Right kidney (tissue), 1 donor: ENCODE data around the gene AP2M1.

Experiments used
- DNase-seq: peaks from one replicate; pipeline ENCODE4 v3.0.0-alpha.2; 2016

The AP2M1 gene

DNA sequence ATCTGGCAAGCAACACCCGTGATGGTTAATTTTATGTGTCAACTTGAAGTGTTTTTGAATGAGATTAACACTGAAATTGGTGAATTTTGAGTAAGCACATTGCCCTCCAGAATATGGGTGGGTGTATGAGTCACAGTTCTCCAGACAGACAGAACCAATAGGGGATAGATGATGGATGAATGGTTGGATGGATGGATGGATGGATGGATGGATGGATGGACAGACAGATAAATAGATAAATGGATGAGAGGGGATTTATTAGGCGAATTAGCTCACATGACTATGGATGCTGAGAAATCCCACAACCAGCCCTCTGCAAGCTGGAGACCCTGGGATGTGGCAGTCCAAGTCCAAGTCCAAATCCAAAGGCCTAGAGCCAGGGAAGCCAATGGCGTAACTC lies 49.3 kb downstream of the AP2M1 start:
- no peak for DNase-seq

DNA sequence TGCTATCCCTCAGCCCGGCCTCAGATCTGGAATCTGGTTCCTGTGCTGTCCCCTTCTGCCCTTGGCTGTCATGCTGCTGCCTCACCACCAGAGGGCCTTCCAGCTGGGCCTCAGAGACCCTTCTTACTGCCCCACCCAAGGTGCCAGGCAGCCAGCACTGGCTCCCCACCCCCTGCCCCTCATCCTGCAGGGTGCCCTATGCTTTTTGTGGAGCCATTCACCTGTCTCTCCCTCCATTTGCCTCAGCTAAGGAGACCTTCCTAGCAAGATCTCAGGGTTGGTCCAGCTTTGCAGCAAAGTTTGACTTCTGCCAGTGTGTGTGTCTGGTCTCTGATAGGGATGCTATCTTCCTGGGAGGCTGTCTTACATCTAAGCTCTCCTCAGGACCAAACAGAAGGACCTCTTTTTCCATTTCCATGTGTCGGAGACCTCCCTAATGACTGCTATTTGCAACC lies 52.9 kb downstream of the AP2M1 start:
- no peak for DNase-seq

DNA sequence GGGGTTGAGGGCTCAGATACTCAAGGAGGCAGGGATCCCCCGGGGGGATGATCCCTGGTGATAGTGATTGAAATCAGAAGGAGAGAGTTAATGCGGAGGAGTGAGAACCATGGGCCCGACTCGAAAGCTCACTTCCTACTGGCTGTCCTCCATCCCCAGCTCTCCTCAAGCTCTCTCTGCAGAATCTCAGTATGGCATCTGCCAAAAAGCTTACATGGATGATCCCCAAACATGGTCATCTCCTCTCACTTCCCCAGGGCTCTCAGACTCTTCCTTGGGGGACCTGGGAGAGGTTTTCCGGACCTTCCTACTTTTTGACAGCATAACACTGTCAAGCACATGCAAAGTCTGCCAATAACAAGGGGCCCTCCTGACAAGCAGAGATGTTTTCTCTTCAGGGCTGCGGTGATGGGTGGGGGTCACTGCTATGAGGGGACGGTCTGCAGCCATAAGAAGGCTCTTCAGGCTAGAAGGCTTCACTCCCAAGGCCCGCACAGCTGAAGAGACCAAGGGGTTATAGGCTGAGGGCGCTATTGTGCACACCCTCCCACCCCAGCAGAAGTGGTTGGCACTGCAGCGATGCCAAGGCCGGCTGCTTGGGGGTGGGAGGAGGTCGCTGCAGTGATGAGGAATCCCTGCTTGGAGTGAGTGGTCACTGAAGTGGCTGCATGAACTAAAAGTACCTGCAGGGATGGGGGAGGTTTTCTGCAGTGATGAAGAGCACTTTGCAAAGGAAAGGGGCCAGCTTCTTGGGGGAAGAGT lies 53.9 kb downstream of the AP2M1 start:
- peak; percentile 16 for DNase-seq

DNA sequence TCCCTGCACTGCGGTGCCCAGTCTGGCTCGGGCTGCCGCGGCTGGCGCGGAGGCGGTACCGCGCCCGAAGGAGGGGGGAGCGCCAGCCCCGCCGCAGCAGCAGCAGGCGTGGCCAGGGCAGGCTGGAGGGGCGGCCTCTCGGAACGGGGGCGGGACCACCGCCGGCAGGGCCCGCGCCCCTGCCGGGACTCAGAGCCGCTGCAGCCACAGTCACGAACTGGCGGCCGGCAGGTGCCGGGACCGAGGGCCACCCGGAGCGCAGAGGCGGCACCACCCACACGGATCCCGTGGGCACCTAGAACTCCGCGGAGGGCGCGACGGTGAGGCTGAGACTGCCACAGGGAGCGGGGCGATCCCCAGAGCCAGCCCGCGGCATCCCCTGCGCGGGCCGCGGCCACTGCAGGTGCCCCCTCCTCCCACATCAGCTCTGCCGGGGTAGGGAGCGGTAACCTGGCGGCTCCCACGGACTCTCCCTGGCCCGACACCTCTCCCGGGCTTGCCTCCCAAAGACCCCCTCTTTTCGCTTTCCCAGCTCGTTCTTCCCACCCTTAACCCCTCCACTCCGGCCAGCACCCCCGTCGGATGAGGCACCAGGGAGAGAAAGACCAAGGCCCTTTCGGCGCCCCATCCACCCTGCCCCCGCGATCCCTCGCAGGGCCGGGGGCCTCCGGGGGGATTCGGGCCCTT lies 54.9 kb downstream of the AP2M1 start, which contains the start of gene VWA5B2:
Gene VWA5B2 (plus strand): TSS at position 192 of the 687 bp plus-strand sequence. CDS start 944 bp downstream, outside the sequence.
- DNase-seq: peak; percentile 75

DNA sequence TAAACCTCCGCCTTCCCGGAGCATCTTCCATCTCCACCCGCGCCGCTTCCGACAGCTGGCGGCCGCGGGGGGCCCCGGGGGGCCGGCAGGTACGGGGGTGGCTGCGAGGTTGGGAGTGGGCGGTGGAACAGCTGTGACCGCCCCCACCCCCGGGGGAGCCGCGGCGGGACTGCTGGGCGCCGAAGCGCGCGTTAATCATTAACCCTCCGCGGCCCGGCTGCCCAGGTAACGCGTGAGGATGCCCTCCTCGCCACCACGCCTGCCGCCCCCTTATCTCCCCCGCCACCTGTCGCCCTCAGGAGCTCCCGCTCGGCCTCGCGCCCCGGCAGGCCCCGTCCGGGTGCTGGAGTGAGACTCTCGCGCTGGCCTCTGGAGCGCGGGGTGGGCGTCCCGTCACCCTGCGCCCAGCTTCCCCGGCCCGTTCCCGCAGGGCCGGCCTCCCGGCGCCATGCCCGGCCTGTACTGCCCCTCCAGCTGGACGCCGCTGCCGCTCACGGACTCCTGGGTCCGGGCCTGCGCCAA lies 55.5 kb downstream of the AP2M1 start:
- DNase-seq: peak; percentile 43

DNA sequence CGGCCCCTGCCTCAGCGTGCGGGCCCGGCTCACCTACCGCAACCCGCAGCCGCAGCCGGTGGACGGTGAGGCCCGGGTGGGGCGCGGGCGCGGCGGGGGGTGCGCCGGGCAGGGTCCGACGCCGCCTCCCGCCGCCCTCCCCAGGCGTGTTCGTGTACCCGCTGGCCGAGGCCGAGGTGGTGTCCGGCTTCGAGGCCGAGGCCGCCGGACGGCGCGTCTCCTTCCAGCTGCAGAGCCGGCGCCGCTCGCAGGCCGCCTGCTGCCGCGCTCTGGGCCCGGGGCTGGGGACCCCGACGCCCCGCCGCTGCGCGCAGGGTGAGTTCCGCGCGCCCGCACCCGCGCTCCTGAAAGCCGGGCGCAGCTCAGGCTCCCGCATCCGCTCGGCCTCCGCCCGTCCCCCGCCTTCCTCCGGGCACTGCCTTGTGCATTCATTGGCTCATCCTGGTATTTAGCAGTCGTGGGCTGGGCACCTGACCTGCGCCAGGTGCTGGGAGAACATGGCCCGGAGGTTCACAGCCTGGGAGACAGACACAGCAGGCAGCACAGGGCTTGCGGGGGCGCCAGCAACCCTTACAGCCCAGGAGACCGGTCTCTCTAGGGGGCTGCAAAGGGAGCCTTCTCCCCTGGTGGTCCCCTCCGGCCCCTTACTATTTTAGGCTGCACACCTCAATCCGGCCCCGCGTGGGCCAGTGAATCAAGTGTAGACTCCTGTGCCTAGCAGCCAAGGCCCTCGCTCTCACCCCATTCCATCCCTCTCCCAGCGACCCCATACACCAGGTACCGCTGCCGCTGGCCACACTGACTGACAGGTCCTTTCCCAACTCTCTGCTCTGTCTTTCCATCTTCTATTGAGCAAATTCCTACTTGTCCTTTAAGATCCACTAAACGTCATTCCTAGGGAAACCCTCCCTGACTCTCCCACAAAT lies 56.2 kb downstream of the AP2M1 start:
- peak; percentile 13 for DNase-seq

DNA sequence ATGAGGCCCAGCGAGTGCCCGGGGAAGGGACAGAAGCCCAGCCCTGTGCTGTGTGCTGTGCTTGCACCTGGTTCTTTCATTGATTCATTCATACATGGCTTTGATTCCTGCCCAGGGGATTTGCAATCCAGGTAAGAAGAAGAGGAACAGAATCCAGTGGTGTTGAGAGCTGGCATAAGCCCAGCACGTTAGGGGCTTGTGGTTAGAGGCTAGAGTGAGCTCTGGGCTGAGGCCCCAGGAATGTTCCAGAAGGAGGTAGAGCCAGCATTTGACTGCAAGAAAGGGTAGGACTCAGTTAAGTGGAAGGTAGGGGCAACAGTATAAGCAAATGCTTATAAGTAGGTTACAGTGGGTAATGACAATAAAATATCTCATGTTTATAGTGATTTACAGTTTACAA lies 57.0 kb downstream of the AP2M1 start:
- no peak for DNase-seq

DNA sequence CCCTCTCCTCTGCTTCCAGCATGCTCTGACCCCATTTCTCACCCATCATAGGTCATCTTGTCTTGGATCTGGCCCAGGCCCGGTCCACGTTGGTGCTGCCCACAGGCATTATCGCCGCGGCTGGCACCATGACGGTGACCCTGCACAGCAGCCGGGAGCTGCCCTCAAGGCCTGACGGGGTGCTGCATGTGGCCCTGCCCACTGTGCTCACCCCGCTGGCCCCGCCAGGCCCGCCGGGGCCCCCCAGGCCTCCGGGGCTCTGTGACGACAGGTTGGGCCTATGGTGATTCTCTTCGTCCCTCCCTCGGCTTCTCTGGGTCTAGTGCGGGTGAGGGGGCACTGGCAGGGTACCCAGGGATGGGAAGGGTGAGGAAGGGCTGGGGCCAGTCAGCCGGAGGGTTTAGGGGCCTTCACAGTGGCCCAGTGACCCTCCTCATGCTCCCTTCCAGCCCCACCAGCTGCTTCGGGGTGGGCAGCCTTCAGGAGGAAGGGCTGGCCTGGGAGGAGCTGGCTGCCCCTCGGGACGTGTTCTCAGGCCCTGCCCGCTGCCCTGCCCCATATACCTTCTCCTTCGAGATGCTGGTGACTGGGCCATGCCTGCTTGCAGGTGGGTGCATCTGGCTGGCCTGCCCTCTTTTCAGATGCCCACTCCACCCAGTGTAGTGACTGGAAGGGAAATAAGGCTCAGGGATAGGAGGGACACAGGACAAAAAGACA lies 58.6 kb downstream of the AP2M1 start:
- no peak for DNase-seq
